Naive thymus-derived CD8-positive, alpha-beta T cell (primary cell): ENCODE results near the gene TENT5C. TPM values are rescaled to one million over a fixed set of nuclear protein-coding genes. Genes with fewer than 3 reads are reported as not detected.

Source experiments
- ATAC-seq, 2 donors: fragments of 150-1000 bp; cut with Tn5 transposase in 1 of 2; sonication (Bioruptor Pico), chemical (Tn5 transposase) in 1 of 2; 1 replicate in 1 of 2; 2 replicates in 1 of 2; pipeline ENCODE4 v1.10.0; 2021; ENCODE audit warnings: mild to moderate bottlenecking in 2 of 2, moderate library complexity in 2 of 2
- POLR2A ChIA-PET: fragments of 350-600 bp; sonication (Branson Sonifier 250); formaldehyde crosslinking; loops from one replicate; lab custom pipeline; 2021; ENCODE audit warnings: antibody characterized with exemption; lab: Charles Lee
- DNase-seq, 10 donors: peaks; one replicate each; pipeline versions ENCODE4 v3.0.0 to v3.0.0-alpha.2; 2020 to 2022
- H3K27ac Mint-ChIP-seq, 10 donors: one replicate each; pipeline ENCODE4 v1.8.0; 2020 to 2022; ENCODE audit warnings: mild to moderate bottlenecking in 10 of 10, mixed read lengths in 10 of 10, moderate library complexity in 4 of 10, inconsistent platforms in 1 of 10
- H3K27me3 Mint-ChIP-seq, 5 donors: one replicate each; pipeline ENCODE4 v1.8.0; 2021 to 2022; ENCODE audit warnings: mixed read lengths in 5 of 5
- H3K36me3 Mint-ChIP-seq, 3 donors: one replicate each; pipeline ENCODE4 v1.8.0; 2020 to 2022; ENCODE audit warnings: mixed read lengths in 3 of 3, mild to moderate bottlenecking in 2 of 3, inconsistent platforms in 1 of 3
- H3K4me1 Mint-ChIP-seq, 4 donors: one replicate each; pipeline ENCODE4 v1.8.0; 2021 to 2022; ENCODE audit warnings: mixed read lengths in 4 of 4
- H3K4me3 Mint-ChIP-seq, 10 donors: one replicate each; pipeline ENCODE4 v1.8.0; 2020 to 2022; ENCODE audit warnings: mild to moderate bottlenecking in 10 of 10, mixed read lengths in 10 of 10, moderate library complexity in 6 of 10, inconsistent platforms in 1 of 10
- H3K9me3 Mint-ChIP-seq, 9 donors: one replicate each; pipeline ENCODE4 v1.8.0; 2020 to 2022; ENCODE audit warnings: mixed read lengths in 9 of 9, mild to moderate bottlenecking in 3 of 9, inconsistent platforms in 1 of 9, moderate library complexity in 1 of 9
- polyA plus RNA-seq, 3 donors: library from polyadenylated mRNA; unstranded; fragments of 300-500 nt; fragmentation: Illumina TruSeq; gene quantifications; one replicate each; pipeline ENCODE4 v1.2.3, GENCODE V29; 2021
- total RNA-seq, 8 experiments: library from RNA in 2 of 8; stranded (reverse) in 2 of 8; gene quantifications; one replicate each; pipeline ENCODE4 v1.2.3 and lab custom pipeline; 2021 to 2026

The TENT5C gene
- total and polyA plus RNA-seq, 5 experiments from 2014 or later, result 0.19 to 16.2 (median 4.9) TPM

DNA sequence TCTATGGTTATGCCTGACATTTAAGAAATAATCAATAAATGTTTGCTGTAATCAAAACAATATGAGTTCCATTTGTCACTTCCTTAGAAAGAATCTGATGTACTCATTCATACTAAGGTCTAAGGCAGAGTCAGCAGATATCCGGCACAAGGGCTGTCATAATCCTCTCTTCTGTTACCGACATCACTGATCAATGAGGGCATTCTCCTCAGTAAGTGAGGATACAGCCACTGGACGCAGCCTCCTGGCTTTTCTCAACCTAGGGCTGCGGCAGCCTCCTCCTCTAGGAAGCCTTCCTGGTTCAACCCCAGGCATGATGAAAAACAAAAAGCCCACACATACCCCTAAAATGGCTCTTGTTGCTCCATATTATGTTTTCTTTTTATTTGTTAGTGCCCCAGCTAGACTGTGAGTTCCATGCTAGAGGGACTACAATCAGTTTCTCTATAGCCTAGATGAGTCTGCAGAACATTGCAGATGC is 40.7 kb upstream of the TENT5C start:
- peaks cover 0 to 9% (median 3%) of the 10 kb centered on the region in 5 donors for H3K27me3 Mint-ChIP-seq
- no peak overlapping the region for H3K27ac Mint-ChIP-seq
- H3K4me3 Mint-ChIP-seq, result no peak overlapping the region
- DNase-seq (no peak), ATAC-seq (no peak)
- POLR2A ChIA-PET, result no interaction called here
- H3K4me1 Mint-ChIP-seq, result peaks cover 0 to 2% (median under 1%) of the 10 kb centered on the region in 4 donors
- no peaks in the 10 kb centered on the region for H3K36me3 Mint-ChIP-seq
- peaks cover 0 to under 1% (median 0%) of the 10 kb centered on the region in 9 donors for H3K9me3 Mint-ChIP-seq

DNA sequence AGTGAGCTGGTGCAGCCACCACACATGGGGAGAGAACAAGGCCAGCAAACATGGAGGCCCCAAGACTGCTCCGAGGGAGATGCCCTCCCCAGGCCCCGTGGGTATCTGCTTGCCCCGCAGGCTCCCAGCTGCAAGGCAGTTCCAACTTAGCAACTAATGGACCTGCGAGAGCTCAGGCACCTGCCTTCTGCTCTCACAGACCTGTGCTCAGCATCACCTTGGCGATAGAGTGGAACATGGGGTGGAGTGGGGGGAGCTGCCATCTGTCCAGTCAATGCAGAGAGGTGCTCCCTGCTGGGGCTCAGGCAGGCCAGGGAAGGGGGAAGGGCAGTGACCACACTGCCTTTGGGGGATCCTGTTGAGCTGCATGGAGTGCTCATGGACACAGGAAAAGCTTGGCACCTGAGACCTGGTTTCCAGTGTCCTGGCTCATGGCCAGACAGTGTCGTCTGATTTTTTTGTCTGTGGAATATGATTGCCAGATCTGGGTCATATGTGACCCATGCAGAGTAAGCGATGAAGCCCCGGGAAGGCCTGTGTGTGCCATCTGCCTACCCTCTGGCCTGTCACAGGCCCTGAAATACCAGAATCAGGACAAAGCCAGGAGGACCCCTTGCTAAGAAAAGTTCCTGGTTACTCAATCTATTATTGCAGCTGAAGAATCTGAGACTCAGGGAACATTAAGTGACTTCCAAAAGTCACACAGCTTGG is 39.9 kb upstream of the TENT5C start:
- ATAC-seq (no peak), DNase-seq (no peak)
- Mint-ChIP-seq H3K36me3 (no peaks in the 10 kb centered on the region), H3K4me1 (peaks cover 0 to 2% (median under 1%) of the 10 kb centered on the region in 4 donors), H3K9me3 (no peaks in the 10 kb centered on the region), H3K4me3 (no peak overlapping the region), H3K27me3 (peaks cover 0 to 9% (median 3%) of the 10 kb centered on the region in 5 donors), H3K27ac (no peak overlapping the region)
- POLR2A ChIA-PET, result no interaction called here

GRCh38 chr1:117566556-117566955 is 39.3 kb upstream of the TENT5C start:
- H3K4me3 Mint-ChIP-seq, result no peak overlapping the region
- peaks cover 0 to 5% (median 1%) of the 10 kb centered on the region in 4 donors for H3K4me1 Mint-ChIP-seq
- DNase-seq (no peak), ATAC-seq (no peak)
- H3K27me3 Mint-ChIP-seq, result peaks cover 0 to 9% (median 3%) of the 10 kb centered on the region in 5 donors
- H3K27ac Mint-ChIP-seq, result no peak overlapping the region
- no peaks in the 10 kb centered on the region for H3K9me3 Mint-ChIP-seq
- POLR2A ChIA-PET, result no interaction called here
- no peaks in the 10 kb centered on the region for H3K36me3 Mint-ChIP-seq

DNA sequence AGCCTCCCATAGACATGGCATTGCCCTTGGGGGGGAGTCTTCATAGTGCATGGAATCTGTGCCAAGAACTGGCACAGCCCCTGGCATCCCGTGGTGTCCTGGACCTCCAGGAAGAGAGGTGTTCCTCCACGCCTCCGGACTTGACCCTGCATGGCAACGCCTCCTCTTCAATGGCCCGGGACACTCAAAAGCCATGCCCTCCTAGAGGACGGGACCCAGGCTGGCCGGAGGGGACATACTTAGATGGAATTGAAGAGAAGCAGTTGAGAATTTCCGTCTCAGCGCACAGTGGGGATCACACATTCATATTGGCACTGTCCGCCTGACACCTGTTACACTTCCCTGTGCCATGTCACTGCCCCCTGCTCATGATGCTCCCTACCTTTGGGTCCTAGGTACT is 38.4 kb upstream of the TENT5C start:
- peaks cover 2 to 14% (median 3%) of the 10 kb centered on the region in 4 donors for H3K4me1 Mint-ChIP-seq
- POLR2A ChIA-PET, result no interaction called here
- peaks cover 0 to 9% (median 3%) of the 10 kb centered on the region in 5 donors for H3K27me3 Mint-ChIP-seq
- no peak overlapping the region for H3K27ac Mint-ChIP-seq
- DNase-seq (no peak), ATAC-seq (no peak)
- H3K9me3 Mint-ChIP-seq, result no peaks in the 10 kb centered on the region
- H3K4me3 Mint-ChIP-seq, result no peak overlapping the region
- H3K36me3 Mint-ChIP-seq, result no peaks in the 10 kb centered on the region

DNA sequence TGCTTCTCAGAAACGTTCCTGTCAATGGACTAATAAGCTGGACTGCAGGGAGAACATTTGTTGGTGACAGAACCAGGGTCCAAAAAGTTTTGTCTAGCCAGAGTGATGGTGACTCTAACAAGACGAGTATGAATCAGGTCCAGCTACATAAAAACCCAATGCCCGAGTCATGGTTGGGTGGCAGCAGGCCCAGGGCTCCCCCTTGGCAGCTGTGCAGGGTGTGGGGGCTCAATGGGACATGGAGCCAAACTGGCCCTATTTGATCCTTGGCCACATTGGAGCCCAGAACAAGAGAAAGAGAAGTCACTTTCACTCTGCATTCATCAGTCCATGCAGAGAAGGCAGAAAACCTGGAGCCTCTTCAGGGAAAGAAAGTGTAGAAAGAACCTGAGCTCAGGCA is 37.9 kb upstream of the TENT5C start:
- no peaks in the 10 kb centered on the region for H3K36me3 Mint-ChIP-seq
- no peaks in the 10 kb centered on the region for H3K9me3 Mint-ChIP-seq
- H3K27me3 Mint-ChIP-seq, result peaks cover 0 to 9% (median 4%) of the 10 kb centered on the region in 5 donors
- DNase-seq (no peak), ATAC-seq (no peak)
- POLR2A ChIA-PET, result no interaction called here
- peaks cover 6 to 19% (median 8%) of the 10 kb centered on the region in 4 donors for H3K4me1 Mint-ChIP-seq
- no peak overlapping the region for H3K4me3 Mint-ChIP-seq
- no peak overlapping the region for H3K27ac Mint-ChIP-seq

GRCh38 chr1:117568999-117569398 is 36.8 kb upstream of the TENT5C start:
- POLR2A ChIA-PET, result interaction anchor here (1.6 kb wide), 1 partner anchor 37 kb away, joined by 3 read pairs; the partner anchor contains the start of gene TENT5C
- ATAC-seq (no peak), DNase-seq (no peak)
- Mint-ChIP-seq H3K4me3 (no peak overlapping the region), H3K4me1 (peaks cover 8 to 24% (median 11%) of the 10 kb centered on the region in 4 donors), H3K27me3 (peaks cover 0 to 9% (median 4%) of the 10 kb centered on the region in 5 donors), H3K27ac (no peak overlapping the region), H3K36me3 (no peaks in the 10 kb centered on the region), H3K9me3 (no peaks in the 10 kb centered on the region)

DNA sequence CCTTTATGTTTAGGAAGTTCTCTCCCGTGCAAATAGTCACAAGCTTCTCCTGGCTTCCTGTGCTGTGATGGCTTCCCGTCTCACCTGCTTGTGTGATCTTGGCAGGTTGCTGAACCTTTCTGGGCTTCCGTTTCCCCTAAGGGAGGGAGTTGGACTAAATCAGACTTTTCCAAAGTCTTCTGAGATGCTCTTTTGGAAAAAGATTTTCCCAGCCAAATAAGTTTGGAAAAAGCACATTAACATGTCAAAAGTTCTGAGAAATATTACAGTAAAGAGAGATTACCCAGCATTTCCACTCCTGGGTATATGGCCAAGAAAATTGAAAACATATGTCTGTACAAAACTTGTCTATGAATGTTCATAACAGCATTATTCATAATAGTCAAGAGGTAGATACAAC is 36.0 kb upstream of the TENT5C start:
- DNase-seq (no peak), ATAC-seq (no peak)
- H3K27ac Mint-ChIP-seq, result no peak overlapping the region
- no peaks in the 10 kb centered on the region for H3K36me3 Mint-ChIP-seq
- H3K9me3 Mint-ChIP-seq, result no peaks in the 10 kb centered on the region
- POLR2A ChIA-PET, result interaction anchor here (1.6 kb wide), 1 partner anchor 36 kb away, joined by 3 read pairs; the partner anchor contains the start of gene TENT5C
- no peak overlapping the region for H3K4me3 Mint-ChIP-seq
- H3K27me3 Mint-ChIP-seq, result peaks cover 0 to 3% (median 1%) of the 10 kb centered on the region in 5 donors
- H3K4me1 Mint-ChIP-seq, result peaks cover 6 to 27% (median 15%) of the 10 kb centered on the region in 4 donors

DNA sequence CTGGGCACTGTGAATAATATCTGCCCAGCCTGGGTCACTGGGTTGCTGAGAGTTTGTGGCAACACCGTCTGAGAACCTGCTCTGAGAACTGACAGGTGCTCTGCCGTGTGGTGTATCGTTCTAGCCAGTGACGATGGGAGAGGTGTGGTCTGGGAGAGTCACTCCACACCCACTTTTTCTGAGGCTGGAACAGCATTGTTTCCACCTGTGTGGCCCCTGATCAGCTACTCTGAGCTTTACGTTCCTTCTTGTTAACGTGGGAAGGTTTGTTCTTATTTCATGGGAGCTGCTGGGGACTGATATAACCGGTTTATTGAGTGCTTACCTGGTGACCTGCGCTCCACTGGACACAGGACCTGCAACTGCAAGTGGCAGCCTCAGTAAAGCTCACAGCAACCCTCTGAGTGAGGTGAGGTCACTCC is 34.8 kb upstream of the TENT5C start:
- no peak overlapping the region for H3K4me3 Mint-ChIP-seq
- peaks cover 0 to 1% (median 0%) of the 10 kb centered on the region in 5 donors for H3K27me3 Mint-ChIP-seq
- ATAC-seq, result no peak
- DNase-seq, result no peak
- POLR2A ChIA-PET, result no interaction called here
- H3K27ac Mint-ChIP-seq, result peak overlapping the region in 1 of 10 donors; percentile 11
- peaks cover 6 to 27% (median 15%) of the 10 kb centered on the region in 4 donors for H3K4me1 Mint-ChIP-seq
- no peaks in the 10 kb centered on the region for H3K36me3 Mint-ChIP-seq
- H3K9me3 Mint-ChIP-seq, result no peaks in the 10 kb centered on the region

DNA sequence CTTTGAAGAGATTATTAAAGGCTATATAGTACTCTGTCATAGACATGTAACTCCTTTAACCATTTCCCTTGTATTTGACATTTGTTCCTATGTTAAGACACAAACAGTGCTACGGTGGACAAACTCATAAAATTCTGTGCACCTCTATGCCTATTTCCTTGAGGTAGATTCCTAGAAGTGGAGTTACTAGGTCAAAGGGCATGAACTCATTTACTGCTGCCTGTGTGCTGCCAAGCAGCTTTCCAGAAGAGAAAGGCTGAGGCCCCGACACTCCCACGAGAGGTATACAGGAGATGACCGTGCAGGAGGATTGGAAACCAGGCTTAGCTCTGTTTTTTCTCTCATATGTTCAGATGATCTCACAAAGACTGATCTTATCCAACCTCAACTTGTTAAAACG is 34.4 kb upstream of the TENT5C start:
- Mint-ChIP-seq H3K4me3 (no peak overlapping the region), H3K9me3 (no peaks in the 10 kb centered on the region), H3K27ac (peak overlapping the region in 2 of 10 donors; percentile 11 to 27), H3K4me1 (peaks cover 6 to 27% (median 15%) of the 10 kb centered on the region in 4 donors), H3K27me3 (peaks cover 0 to 1% (median 0%) of the 10 kb centered on the region in 5 donors), H3K36me3 (no peaks in the 10 kb centered on the region)
- ATAC-seq, result no peak
- POLR2A ChIA-PET, result no interaction called here
- DNase-seq, result no peak

DNA sequence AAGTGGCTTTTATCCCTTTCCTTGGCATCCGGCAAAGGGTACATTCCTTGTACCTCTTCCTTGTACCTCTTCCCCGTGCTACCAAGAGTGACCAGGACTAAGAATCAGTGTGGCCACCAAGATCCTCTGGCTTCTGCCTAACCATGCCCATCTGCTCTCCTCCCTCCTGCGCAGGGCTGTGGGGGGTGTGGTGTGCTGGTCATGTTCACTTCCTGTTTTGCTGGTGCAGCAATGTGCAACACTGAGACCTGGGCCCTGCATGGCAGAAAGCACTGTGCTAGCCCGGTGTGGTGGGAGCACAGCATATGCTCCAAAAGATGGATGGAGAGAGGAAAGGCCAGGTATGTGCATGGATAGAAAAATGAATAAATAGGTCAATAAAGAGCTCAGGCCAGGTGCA is 33.3 kb upstream of the TENT5C start:
- Mint-ChIP-seq H3K9me3 (no peaks in the 10 kb centered on the region), H3K27me3 (peaks cover 0 to 1% (median 0%) of the 10 kb centered on the region in 5 donors), H3K4me3 (peak overlapping the region in 4 of 10 donors; percentile 1 to 48 (median 14)), H3K4me1 (peaks cover 6 to 27% (median 15%) of the 10 kb centered on the region in 4 donors), H3K36me3 (no peaks in the 10 kb centered on the region), H3K27ac (peak overlapping the region in 5 of 10 donors; percentile 4 to 62 (median 17))
- POLR2A ChIA-PET, result no interaction called here
- DNase-seq (peak in 5 of 10 donors; percentile 9 to 29 (median 21)), ATAC-seq (peak; percentile 79 to 85)

DNA sequence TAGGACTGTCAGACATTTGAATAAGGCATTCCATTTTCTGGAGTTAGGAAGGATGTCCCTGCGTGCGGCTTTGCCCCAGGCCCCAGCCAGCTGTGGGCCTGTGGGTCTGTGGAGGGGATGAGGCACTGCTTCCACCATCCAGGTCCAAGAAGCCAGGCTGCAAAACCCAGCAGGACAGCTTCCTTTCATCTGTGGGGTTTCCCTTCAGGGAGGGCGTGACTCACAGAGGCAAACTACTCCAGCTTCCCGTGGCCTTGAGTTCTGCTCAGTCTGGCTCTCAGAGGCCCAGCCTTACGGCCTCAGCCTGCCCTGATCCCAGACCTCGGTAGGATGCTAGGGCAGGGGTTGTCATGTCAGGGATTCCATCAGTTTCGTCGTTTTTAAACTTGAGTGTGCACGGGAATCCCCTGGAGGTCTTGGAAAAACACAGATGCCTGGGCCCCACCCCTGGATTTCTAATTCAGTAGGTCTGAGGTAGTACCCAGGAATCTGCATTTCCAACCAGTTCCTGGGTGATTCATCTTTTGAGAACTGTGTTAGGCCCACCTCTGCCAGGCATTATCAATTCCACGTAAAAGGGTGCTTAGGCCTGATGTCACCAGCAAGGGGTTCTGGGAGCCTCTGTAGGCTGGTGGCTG is 32.3 kb upstream of the TENT5C start:
- ATAC-seq (no peak), DNase-seq (no peak)
- H3K4me3 Mint-ChIP-seq, result no peak overlapping the region

DNA sequence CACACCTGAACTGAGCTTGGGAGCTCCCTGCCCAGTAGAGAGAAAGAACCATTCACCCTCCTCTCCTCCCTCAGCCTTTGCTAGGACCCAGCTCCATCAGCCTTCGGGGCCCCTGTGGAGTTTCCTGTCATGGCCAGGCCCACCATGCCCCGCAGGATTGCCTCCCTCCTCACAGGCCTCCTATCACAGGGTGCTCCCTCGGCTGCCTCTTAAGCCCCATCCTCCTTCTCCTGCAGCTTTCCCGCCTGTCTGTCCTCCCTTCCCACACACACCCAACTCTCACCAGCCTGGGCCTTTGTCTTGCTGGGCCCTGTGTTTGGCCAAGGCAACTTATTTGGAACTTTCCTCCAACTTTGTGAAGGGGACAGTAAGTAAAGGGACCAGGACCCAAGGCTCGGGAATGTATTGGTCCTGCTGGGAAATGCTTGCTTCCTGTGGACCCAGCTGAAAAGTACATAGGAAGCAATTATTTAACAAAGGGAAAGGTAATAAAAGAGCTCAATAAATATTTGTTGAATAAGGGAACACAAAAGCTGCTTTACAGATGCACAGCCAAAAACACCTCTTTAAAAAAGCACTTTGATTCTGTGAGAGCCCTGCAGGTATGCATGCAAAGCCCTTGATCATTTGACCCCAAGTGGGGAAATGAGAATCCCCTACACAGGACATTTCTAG is 31.6 kb upstream of the TENT5C start:
- H3K27me3 Mint-ChIP-seq, result peaks cover 0 to 1% (median 0%) of the 10 kb centered on the region in 5 donors
- H3K27ac Mint-ChIP-seq, result peak overlapping the region in 2 of 10 donors; percentile 40 to 49
- H3K4me1 Mint-ChIP-seq, result peaks cover 6 to 27% (median 15%) of the 10 kb centered on the region in 4 donors
- DNase-seq, result no peak
- POLR2A ChIA-PET, result no interaction called here
- no peak for ATAC-seq
- no peaks in the 10 kb centered on the region for H3K36me3 Mint-ChIP-seq
- H3K4me3 Mint-ChIP-seq, result no peak overlapping the region
- H3K9me3 Mint-ChIP-seq, result no peaks in the 10 kb centered on the region

More for the DNA sequence above, 32.3 kb upstream of the TENT5C start:
- no peak overlapping the region for H3K27ac Mint-ChIP-seq
- peaks cover 0 to 1% (median 0%) of the 10 kb centered on the region in 5 donors for H3K27me3 Mint-ChIP-seq
- H3K36me3 Mint-ChIP-seq, result no peaks in the 10 kb centered on the region
- H3K4me1 Mint-ChIP-seq, result peaks cover 6 to 27% (median 15%) of the 10 kb centered on the region in 4 donors
- H3K9me3 Mint-ChIP-seq, result no peaks in the 10 kb centered on the region
- POLR2A ChIA-PET, result no interaction called here
